Loucy (cell line): ENCODE data around the gene MGAT5B.

Experiments used
- H2AFZ ChIP-seq: fragments of 200-600 bp; sonication (generic); 2 replicates; pipeline ENCODE4 v1.6.0; 2016; ENCODE audit warnings: antibody characterized with exemption, mild to moderate bottlenecking, low read length, moderate library complexity
- H3F3A ChIP-seq: fragments of 200-600 bp; 2 replicates; pipeline ENCODE4 v1.6.0; 2016; ENCODE audit warnings: antibody characterized with exemption, low read depth, mild to moderate bottlenecking
- H3K27me3 ChIP-seq: fragments of 200-600 bp; sonication (generic); 2 replicates; pipeline ENCODE4 v1.6.1; 2014; ENCODE audit warnings: low read length, mild to moderate bottlenecking; ENCODE audit not compliant: insufficient read depth, poor library complexity, severe bottlenecking
- H3K36me3 ChIP-seq: fragments of 200-600 bp; sonication (generic); 2 replicates; pipeline ENCODE4 v1.6.1; 2016; ENCODE audit warnings: low read length; ENCODE audit not compliant: insufficient read depth
- H3K4me1 ChIP-seq: fragments of 200-600 bp; sonication (generic); 2 replicates; pipeline ENCODE4 v1.5.1; 2014; ENCODE audit warnings: low read length, mild to moderate bottlenecking; ENCODE audit not compliant: insufficient read depth, poor library complexity, severe bottlenecking
- H3K4me2 ChIP-seq: fragments of 200-600 bp; sonication (generic); 2 replicates; pipeline ENCODE4 v1.6.0; 2014; ENCODE audit warnings: antibody characterized with exemption, low read length, low read depth, mild to moderate bottlenecking; ENCODE audit not compliant: poor library complexity, severe bottlenecking
- H3K4me3 ChIP-seq: fragments of 200-600 bp; sonication (generic); 2 replicates; pipeline ENCODE4 v1.5.1; 2014; ENCODE audit warnings: low read length, mild to moderate bottlenecking, mixed read lengths; ENCODE audit not compliant: poor library complexity, severe bottlenecking
- H3K79me2 ChIP-seq: fragments of 200-600 bp; sonication (generic); 2 replicates; pipeline ENCODE4 v1.6.1; 2014; ENCODE audit warnings: low read length; ENCODE audit not compliant: insufficient read depth
- H3K9ac ChIP-seq: fragments of 200-600 bp; sonication (generic); 2 replicates; pipeline ENCODE4 v1.6.0; 2014; ENCODE audit warnings: mild to moderate bottlenecking, low read depth, low read length, moderate library complexity; ENCODE audit not compliant: poor library complexity, severe bottlenecking
- H3K9me2 ChIP-seq: fragments of 200-600 bp; sonication (generic); replicated peaks from 2 replicates; pipeline ENCODE4 v1.6.1; 2016; ENCODE audit warnings: low read depth, low read length, mixed read lengths
- H3K9me3 ChIP-seq: fragments of 200-600 bp; sonication (generic); 2 replicates; pipeline ENCODE4 v1.6.1; 2014; ENCODE audit warnings: mild to moderate bottlenecking, antibody characterized with exemption, low read length, low read depth; ENCODE audit not compliant: insufficient read depth
- H4K20me1 ChIP-seq: fragments of 200-600 bp; sonication (generic); 2 replicates; pipeline ENCODE4 v1.6.0; 2014; ENCODE audit warnings: antibody characterized with exemption, low read length, mild to moderate bottlenecking; ENCODE audit not compliant: insufficient read depth, poor library complexity, severe bottlenecking
- EZH2phosphoT487 ChIP-seq: fragments of 200-600 bp; IDR thresholded peaks from 2 replicates; pipeline ENCODE4 v1.6.1; 2018; ENCODE audit warnings: antibody characterized with exemption, mild to moderate bottlenecking, moderate library complexity, borderline replicate concordance
- TF ChIP-seq, protein P1 (sequence below): fragments of 200-600 bp; sonication (generic); conservative IDR thresholded peaks from 2 replicates; pipeline ENCODE4 v1.5.1; 2014; ENCODE audit warnings: mild to moderate bottlenecking, antibody characterized with exemption, low read length

Gene MGAT5B

DNA sequence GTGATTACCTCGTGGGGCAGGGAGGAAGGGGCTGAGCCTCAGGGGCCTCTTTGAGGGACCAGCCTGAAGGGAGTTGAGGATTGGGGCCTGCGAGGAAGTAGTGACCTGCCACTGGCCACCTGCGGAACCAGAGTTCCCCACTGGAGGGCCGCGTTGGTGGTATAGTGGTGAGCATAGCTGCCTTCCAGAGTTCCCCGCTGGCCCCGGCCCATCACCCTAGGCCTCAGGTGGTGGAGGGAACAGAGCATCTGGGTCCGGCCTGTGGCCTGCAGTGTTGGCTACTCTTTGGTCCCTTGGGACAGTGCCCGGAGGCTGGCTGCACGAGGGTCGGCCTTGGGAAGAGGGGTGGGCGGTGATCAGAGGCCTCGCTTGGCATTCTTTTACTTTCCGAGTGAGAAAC, 20.5 kb downstream of the MGAT5B start:
- no peak overlapping the region for H3K4me3 ChIP-seq
- no peak overlapping the region for H2AFZ ChIP-seq
- no peak for TF ChIP-seq EZH2phosphoT487
- TF ChIP-seq, protein P1, sequence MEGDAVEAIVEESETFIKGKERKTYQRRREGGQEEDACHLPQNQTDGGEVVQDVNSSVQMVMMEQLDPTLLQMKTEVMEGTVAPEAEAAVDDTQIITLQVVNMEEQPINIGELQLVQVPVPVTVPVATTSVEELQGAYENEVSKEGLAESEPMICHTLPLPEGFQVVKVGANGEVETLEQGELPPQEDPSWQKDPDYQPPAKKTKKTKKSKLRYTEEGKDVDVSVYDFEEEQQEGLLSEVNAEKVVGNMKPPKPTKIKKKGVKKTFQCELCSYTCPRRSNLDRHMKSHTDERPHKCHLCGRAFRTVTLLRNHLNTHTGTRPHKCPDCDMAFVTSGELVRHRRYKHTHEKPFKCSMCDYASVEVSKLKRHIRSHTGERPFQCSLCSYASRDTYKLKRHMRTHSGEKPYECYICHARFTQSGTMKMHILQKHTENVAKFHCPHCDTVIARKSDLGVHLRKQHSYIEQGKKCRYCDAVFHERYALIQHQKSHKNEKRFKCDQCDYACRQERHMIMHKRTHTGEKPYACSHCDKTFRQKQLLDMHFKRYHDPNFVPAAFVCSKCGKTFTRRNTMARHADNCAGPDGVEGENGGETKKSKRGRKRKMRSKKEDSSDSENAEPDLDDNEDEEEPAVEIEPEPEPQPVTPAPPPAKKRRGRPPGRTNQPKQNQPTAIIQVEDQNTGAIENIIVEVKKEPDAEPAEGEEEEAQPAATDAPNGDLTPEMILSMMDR = peak; percentile 25; the same call in 1 of the 2 replicates
- H3K36me3 ChIP-seq = no peaks in the 10 kb centered on the region
- H3K27me3 ChIP-seq = no peaks in the 10 kb centered on the region
- no peak overlapping the region for H3K4me2 ChIP-seq
- H3F3A ChIP-seq = no peaks in the 10 kb centered on the region
- H3K9ac ChIP-seq = no peak overlapping the region
- H3K9me2 ChIP-seq = no peaks in the 10 kb centered on the region
- H3K9me3 ChIP-seq = no peaks in the 10 kb centered on the region
- no peaks in the 10 kb centered on the region for H4K20me1 ChIP-seq
- H3K79me2 ChIP-seq = no peaks in the 10 kb centered on the region
- no peaks in the 10 kb centered on the region for H3K4me1 ChIP-seq

GRCh38 chr17:76889323-76889722, 21.1 kb downstream of the MGAT5B start:
- Histone ChIP-seq H3K4me3 (no peak overlapping the region), H3K27me3 (no peaks in the 10 kb centered on the region), H3F3A (no peaks in the 10 kb centered on the region), H3K9me2 (no peaks in the 10 kb centered on the region), H3K4me1 (no peaks in the 10 kb centered on the region), H4K20me1 (no peaks in the 10 kb centered on the region), H3K9ac (no peak overlapping the region), H3K9me3 (no peaks in the 10 kb centered on the region), H3K4me2 (no peak overlapping the region), H3K36me3 (no peaks in the 10 kb centered on the region), H3K79me2 (no peaks in the 10 kb centered on the region), H2AFZ (no peak overlapping the region)
- TF ChIP-seq, protein P1 = no peak
- no peak for TF ChIP-seq EZH2phosphoT487

- Histone ChIP-seq H3K4me3 (no peak overlapping the region), H3K36me3 (no peaks in the 10 kb centered on the region), H3K27me3 (no peaks in the 10 kb centered on the region), H3K9ac (no peak overlapping the region), H3K9me3 (no peaks in the 10 kb centered on the region), H4K20me1 (no peaks in the 10 kb centered on the region), H2AFZ (no peak overlapping the region), H3K79me2 (no peaks in the 10 kb centered on the region), H3F3A (no peaks in the 10 kb centered on the region), H3K4me2 (no peak overlapping the region), H3K4me1 (no peaks in the 10 kb centered on the region), H3K9me2 (no peaks in the 10 kb centered on the region)
- TF ChIP-seq, protein P1 = no peak
- TF ChIP-seq EZH2phosphoT487 = no peak
These were observed 24.1 kb downstream of the MGAT5B start for GRCh38 chr17:76892329-76892728.
